Spleen (tissue), 7 donors: ENCODE measurements around the gene PCID2.

Source experiments
- CTCF ChIP-seq, 11 experiments: fragments of 200-600 bp in 7 of 11; fragments of 450-650 bp in 4 of 11; sonication (generic) in 4 of 11; IDR thresholded peaks in 8 of 11; conservative IDR thresholded peaks in 3 of 11; 1 replicate in 7 of 11; 2 replicates in 4 of 11; pipeline versions ENCODE4 v1.4.0 to v1.8.0; 2016 to 2021; ENCODE audit warnings: antibody characterized with exemption in 11 of 11, inconsistent platforms in 4 of 11, mild to moderate bottlenecking in 1 of 11
- POLR2A ChIP-seq, 3 donors: fragments of 450-650 bp; IDR thresholded peaks; one replicate each; pipeline ENCODE4 v1.5.1; 2017; ENCODE audit warnings: antibody characterized with exemption in 3 of 3, mild to moderate bottlenecking in 1 of 3
- donor health status: DM: no; HTN: no; CAD: no; lungs with moderate emphysema.
- donor health status: DM: no; HTN: no; CAD: no.
- donor health status: DM: no; HTN: no; CAD: no.

GRCh38 chr13:113220141-113220598 is 11.7 kb upstream of the PCID2 start:
- TF ChIP-seq POLR2A (IDR thresholded peaks at IDR 0.05) (no peak), CTCF (IDR thresholded peaks at IDR 0.05 in 8 of 11, conservative IDR thresholded peaks at IDR 0.05 in 3 of 11) (no peak)
